HepG2 (cell line): Measurements from ENCODE around the gene RRN3. TPM values are rescaled to one million over a fixed set of nuclear protein-coding genes. Genes with fewer than 3 reads are reported as not detected.

ENCODE experiments used
- ATAC-seq: fragments of 200-7000 bp; cut with Tn5 transposase; 3 replicates; pipeline ENCODE4 v1.9.1; 2020; ENCODE audit warnings: mild to moderate bottlenecking, moderate library complexity
- BruUV-seq: library from RNA; stranded (reverse); fragments of 400-500 nt; replicated peaks from 2 replicates; lab custom pipeline; 2021; lab: Mats Ljungman, UMichigan
- CTCF ChIA-PET: fragments of 300-600 bp; formaldehyde crosslinking; extraction: SDS; loops from one replicate; lab custom pipeline; 2021; ENCODE audit warnings: low total read pairs, inconsistent platforms, low intra/inter-chr PET ratio; lab: Yijun Ruan, JAX
- POLR2A ChIA-PET: fragments of 350-600 bp; sonication (Branson Sonifier 250); formaldehyde crosslinking; loops from one replicate; lab custom pipeline; 2020; ENCODE audit warnings: antibody characterized with exemption, inconsistent platforms; lab: Yijun Ruan, JAX
- DNase-seq: peaks from one replicate; pipeline ENCODE4 v3.0.0-alpha.2; 2015; ENCODE audit warnings: low spot score
- FAIRE-seq: peaks from 3 replicates; lab custom pipeline; 2011; peaks lifted over from hg19 to GRCh38; lab: Jason Lieb, UNC
- H2AFZ ChIP-seq: one replicate; pipeline ENCODE4 v1.6.1; 2011; ENCODE audit warnings: low read length, inconsistent platforms
- H3K27ac ChIP-seq: fragments of 300-600 bp; 3 replicates; pipeline ENCODE4 v1.8.0; 2011; ENCODE audit warnings: mixed run types, mild to moderate bottlenecking, mixed read lengths, low read length, inconsistent platforms; ENCODE audit not compliant: insufficient read depth; ENCODE audit errors: extremely low read length
- H3K27me3 ChIP-seq, 2 experiments: fragments of 200-600 bp in 1 of 2; 2 replicates in 1 of 2; 3 replicates in 1 of 2; pipeline versions ENCODE4 v1.6.0 to v1.8.0; 2011; ENCODE audit warnings: low read length in 2 of 2, mild to moderate bottlenecking in 2 of 2, moderate library complexity in 2 of 2, inconsistent platforms in 1 of 2; ENCODE audit not compliant: insufficient read depth in 2 of 2, control insufficient read depth in 1 of 2
- H3K36me3 ChIP-seq, 2 experiments: fragments of 200-600 bp in 1 of 2; replicated peaks in 1 of 2; 2 replicates in 1 of 2; 3 replicates in 1 of 2; pipeline versions ENCODE4 v1.5.1 to v1.8.0; 2011; ENCODE audit warnings: low read length in 2 of 2, inconsistent platforms in 1 of 2; ENCODE audit not compliant: insufficient read depth in 2 of 2, control insufficient read depth in 1 of 2
- H3K4me1 ChIP-seq: 2 replicates; pipeline ENCODE4 v1.5.1; 2012; ENCODE audit warnings: low read length, inconsistent platforms; ENCODE audit not compliant: insufficient read depth
- H3K4me2 ChIP-seq: 2 replicates; pipeline ENCODE4 v1.6.0; 2011; ENCODE audit warnings: low read depth, low read length, inconsistent platforms
- H3K4me3 ChIP-seq, 3 experiments: fragments of 200-600 bp in 1 of 3; sonication (generic), shearing (Covaris generic) in 1 of 3; replicated peaks in 1 of 3; 2 replicates each; pipeline ENCODE4 v1.5.1; 2011 to 2016; ENCODE audit warnings: low read length in 3 of 3, inconsistent platforms in 2 of 3, low read depth in 2 of 3, mild to moderate bottlenecking in 2 of 3, control low read depth in 1 of 3, mixed read lengths in 1 of 3; ENCODE audit not compliant: insufficient read depth in 1 of 3
- H3K79me2 ChIP-seq: one replicate; pipeline ENCODE4 v1.6.1; 2011; ENCODE audit warnings: low read length, inconsistent platforms; ENCODE audit not compliant: insufficient read depth
- H3K9ac ChIP-seq: 2 replicates; pipeline ENCODE4 v1.6.0; 2011; ENCODE audit warnings: mild to moderate bottlenecking, low read depth, low read length, inconsistent platforms; ENCODE audit not compliant: insufficient read depth
- H3K9me3 ChIP-seq: 2 replicates; pipeline ENCODE4 v1.5.1; 2012; ENCODE audit warnings: mild to moderate bottlenecking, low read length
- H4K20me1 ChIP-seq: 2 replicates; pipeline ENCODE4 v1.6.0; 2011; ENCODE audit warnings: inconsistent platforms, mild to moderate bottlenecking, low read length, moderate library complexity; ENCODE audit not compliant: insufficient read depth
- AGO2 ChIP-seq: fragments of 200-400 bp; formaldehyde crosslinking; optimal IDR thresholded peaks from 2 replicates; pipeline ENCODE3; 2017; ENCODE audit warnings: mild to moderate bottlenecking, low read depth, low read length, moderate library complexity
- CBX5 ChIP-seq: sonication (generic); formaldehyde crosslinking; IDR thresholded peaks from 2 replicates; pipeline ENCODE4 v1.4.0; 2020; ENCODE audit warnings: missing genetic modification reagents, borderline replicate concordance
- GATAD2A ChIP-seq: IDR thresholded peaks from 2 replicates; pipeline ENCODE4 v1.6.1; 2016
- HNRNPLL ChIP-seq: fragments of 200-400 bp; formaldehyde crosslinking; IDR thresholded peaks from 2 replicates; pipeline ENCODE4 v1.6.1; 2017; ENCODE audit warnings: mild to moderate bottlenecking, low read depth, low read length; ENCODE audit not compliant: poor library complexity, severe bottlenecking
- MAFF ChIP-seq: IDR thresholded peaks from 2 replicates; pipeline ENCODE4 v1.6.1; 2011; ENCODE audit warnings: low read depth, low read length, improper control_type of control experiment
- MAFK ChIP-seq, 2 experiments: IDR thresholded peaks in 1 of 2; conservative IDR thresholded peaks in 1 of 2; 2 replicates each; pipeline ENCODE4 v1.6.1; 2011; ENCODE audit warnings: improper control_type of control experiment in 2 of 2, low read length in 2 of 2
- NRL ChIP-seq: sonication (generic); formaldehyde crosslinking; IDR thresholded peaks from 2 replicates; pipeline ENCODE4 v1.5.0; 2020; ENCODE audit warnings: missing genetic modification reagents, mild to moderate bottlenecking, moderate library complexity, borderline replicate concordance
- STAG1 ChIP-seq: sonication (generic); formaldehyde crosslinking; IDR thresholded peaks from 2 replicates; pipeline ENCODE4 v1.4.0; 2020; ENCODE audit warnings: missing genetic modification reagents
- ZNF121 ChIP-seq: sonication (generic); formaldehyde crosslinking; IDR thresholded peaks from 2 replicates; pipeline ENCODE4 v1.5.0; 2020; ENCODE audit warnings: mild to moderate bottlenecking, missing genetic modification reagents
- ZNF362 ChIP-seq: sonication (generic); formaldehyde crosslinking; IDR thresholded peaks from 2 replicates; pipeline ENCODE4 v1.4.0; 2020; ENCODE audit warnings: missing genetic modification reagents, mild to moderate bottlenecking, borderline replicate concordance
- WGBS: methylation state at CpG from one replicate; pipeline ENCODE4 v1.1.6; 2017; ENCODE audit warnings: low lambda C conversion rate; 5-methylcytosine and 5-hydroxymethylcytosine counted together
- in situ Hi-C: cut with HindIII; loops from 2 replicates; pipeline ENCODE4 v1.10.0; 2017; ENCODE audit warnings: low pct_unique_long_range_greater_than_20kb; ENCODE audit not compliant: extremely low pct_ligation_motif_present
- intact Hi-C: fragments of 100-400 bp; cut with micrococcal nuclease; formaldehyde crosslinking; loops from one replicate; pipeline ENCODE4 v1.10.0; 2022; ENCODE audit not compliant: unreplicated experiment
- polyA plus RNA-seq, 8 experiments: library from polyadenylated mRNA; depleted of rRNA in 3 of 8; stranded (reverse) in 7 of 8; unstranded in 1 of 8; fragments of >200 nt; fragmentation: Illumina TruSeq in 4 of 8; extraction: Trizol in 4 of 8; gene quantifications; 2 replicates each; pipeline versions ENCODE4 v1.2.1 to v1.2.3, GENCODE V29; 2011 to 2016; ENCODE audit warnings: low read depth in 4 of 8, missing spikeins in 1 of 8, mixed read lengths in 1 of 8; ENCODE audit not compliant: insufficient read depth in 1 of 8
- total RNA-seq, 5 experiments: library from RNA; depleted of rRNA; stranded (reverse); fragments of >200 nt; fragmentation: Illumina TruSeq; extraction: Trizol; gene quantifications; 2 replicates each; pipeline ENCODE4 v1.2.3, GENCODE V29; 2016; ENCODE audit warnings: low read depth in 1 of 5
- TF ChIP-seq, protein P1 (sequence below): sonication (generic); formaldehyde crosslinking; IDR thresholded peaks from 2 replicates; pipeline ENCODE4 v1.5.0; 2020; ENCODE audit warnings: mild to moderate bottlenecking, missing genetic modification reagents, moderate library complexity

The RRN3 gene
- total and polyA plus RNA-seq, 2 of the 13 experiments (the other 11 are each of a cell fraction or from before 2014, with no cell fraction given): 45.8 to 67.0 TPM

DNA sequence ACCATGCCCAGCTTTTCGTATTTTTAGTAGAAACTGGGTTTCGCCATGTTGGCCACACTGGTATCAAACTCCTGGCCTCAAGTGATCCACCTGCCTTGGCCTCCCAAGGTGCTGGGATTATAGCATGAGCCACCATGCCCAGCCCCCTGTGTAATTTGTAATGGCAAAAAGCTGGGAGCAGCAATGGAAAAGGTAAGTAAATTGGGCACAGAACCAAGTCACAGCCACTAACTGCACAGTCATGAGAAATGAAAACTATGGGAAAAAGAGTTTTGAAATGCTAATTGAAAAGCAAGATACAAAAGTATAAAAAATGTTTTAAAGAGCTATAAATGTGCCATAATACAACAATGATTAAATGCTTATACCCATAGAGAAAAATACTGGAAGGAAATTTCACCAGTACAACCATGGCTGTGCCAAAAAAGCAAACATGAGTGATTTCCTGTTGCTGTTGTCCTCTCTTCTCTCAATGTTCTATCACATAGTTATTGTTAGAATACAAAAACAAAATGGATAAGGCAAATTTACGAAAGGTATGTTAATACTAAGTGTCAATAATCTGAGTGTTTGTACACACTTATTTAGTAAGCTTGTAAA, 44.4 kb downstream of the RRN3 start:
- no TSS peak for BruUV-seq
- Histone ChIP-seq H3K4me2 (no peak overlapping the region), H3K4me1 (peaks cover 38% of the 10 kb centered on the region), H3K36me3 (peaks cover 17 to 23% of the 10 kb centered on the region in 2 experiments; a peak in 4 of 5 replicates), H2AFZ (no peak overlapping the region), H3K27me3 (no peaks in the 10 kb centered on the region), H3K27ac (no peak overlapping the region), H4K20me1 (peaks cover 4% of the 10 kb centered on the region; the same call in 1 of the 2 replicates), H3K79me2 (peaks cover 41% of the 10 kb centered on the region), H3K4me3 (no peak overlapping the region), H3K9me3 (no peaks in the 10 kb centered on the region), H3K9ac (no peak overlapping the region)
- no peak for DNase-seq
- no peak for ATAC-seq
- intact Hi-C loops: no loop called here
- TF ChIP-seq GATAD2A (CRISPR knock-in tag) (no peak), MAFK (conservative IDR thresholded peaks at IDR 0.05 in 1 of 2, IDR thresholded peaks at IDR 0.05 in 1 of 2; ENCODE audit: low read length in 2 of 2) (0 out of 4 replicates have a peak, but pooled peaks have one; percentile 4 to 16)
- 97% methylated on average over 3 of the region's 3 CpGs for WGBS
- ChIA-PET POLR2A (no interaction called here), CTCF (no interaction called here)
- no peak for FAIRE-seq
- in situ Hi-C loops: loop anchor here (25.0 kb wide), 1 partner anchor 162 kb away; no protein-coding TSS in a partner anchor

DNA sequence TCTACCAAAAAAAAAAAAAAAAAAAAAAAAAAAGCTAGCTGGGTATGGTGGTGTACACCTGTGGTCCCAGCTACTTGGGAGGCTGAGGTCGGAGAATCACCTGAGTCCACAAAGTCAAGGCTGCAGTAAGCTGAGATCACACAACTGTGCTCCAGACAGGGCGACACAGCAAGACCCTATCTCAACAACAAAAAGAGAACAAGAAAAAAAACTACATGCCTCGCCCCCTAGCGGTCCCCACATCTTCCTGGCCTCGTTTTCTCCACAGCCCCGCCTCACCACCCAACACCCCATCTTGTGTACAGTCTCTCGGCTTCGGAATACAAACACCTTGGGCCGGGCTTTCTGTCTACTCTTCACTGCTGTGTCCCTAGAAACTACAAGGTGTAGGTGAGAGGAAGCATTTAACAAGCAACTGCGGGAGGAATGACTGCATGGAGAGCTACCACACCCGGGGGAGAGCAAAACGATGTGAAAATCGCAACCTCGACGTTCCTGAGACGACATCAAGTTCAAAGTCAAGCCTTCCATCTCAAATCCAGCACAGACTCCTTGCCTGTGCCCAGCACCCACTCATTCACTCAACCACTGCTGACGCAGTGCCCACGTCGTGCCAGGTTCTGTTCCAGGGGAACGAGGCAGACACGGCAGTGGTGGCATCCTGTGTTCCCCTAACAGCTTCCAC, 47.2 kb downstream of the RRN3 start:
- DNase-seq: no peak
- TF ChIP-seq MAFK (conservative IDR thresholded peaks at IDR 0.05 in 1 of 2, IDR thresholded peaks at IDR 0.05 in 1 of 2; ENCODE audit: low read length in 2 of 2): peak; percentile 85
- 0 out of 2 replicates have a peak, but pooled peaks have one; percentile 33 for TF ChIP-seq NRL (CRISPR knock-in tag)
- TF ChIP-seq AGO2: peak; percentile 29
- TF ChIP-seq STAG1 (CRISPR knock-in tag): peak; percentile 16; the same call in 1 of the 2 replicates
- TF ChIP-seq ZNF121 (CRISPR knock-in tag): peak; percentile 99
- TF ChIP-seq HNRNPLL: no peak
- peak; percentile 69 for TF ChIP-seq MAFF
- TF ChIP-seq, protein P1, sequence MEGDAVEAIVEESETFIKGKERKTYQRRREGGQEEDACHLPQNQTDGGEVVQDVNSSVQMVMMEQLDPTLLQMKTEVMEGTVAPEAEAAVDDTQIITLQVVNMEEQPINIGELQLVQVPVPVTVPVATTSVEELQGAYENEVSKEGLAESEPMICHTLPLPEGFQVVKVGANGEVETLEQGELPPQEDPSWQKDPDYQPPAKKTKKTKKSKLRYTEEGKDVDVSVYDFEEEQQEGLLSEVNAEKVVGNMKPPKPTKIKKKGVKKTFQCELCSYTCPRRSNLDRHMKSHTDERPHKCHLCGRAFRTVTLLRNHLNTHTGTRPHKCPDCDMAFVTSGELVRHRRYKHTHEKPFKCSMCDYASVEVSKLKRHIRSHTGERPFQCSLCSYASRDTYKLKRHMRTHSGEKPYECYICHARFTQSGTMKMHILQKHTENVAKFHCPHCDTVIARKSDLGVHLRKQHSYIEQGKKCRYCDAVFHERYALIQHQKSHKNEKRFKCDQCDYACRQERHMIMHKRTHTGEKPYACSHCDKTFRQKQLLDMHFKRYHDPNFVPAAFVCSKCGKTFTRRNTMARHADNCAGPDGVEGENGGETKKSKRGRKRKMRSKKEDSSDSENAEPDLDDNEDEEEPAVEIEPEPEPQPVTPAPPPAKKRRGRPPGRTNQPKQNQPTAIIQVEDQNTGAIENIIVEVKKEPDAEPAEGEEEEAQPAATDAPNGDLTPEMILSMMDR: 0 out of 2 replicates have a peak, but pooled peaks have one; percentile 22
- peak; percentile 43; the same call in 1 of the 2 replicates for TF ChIP-seq ZNF362
- no peak for TF ChIP-seq CBX5 (CRISPR knock-in tag)
- Histone ChIP-seq H3K9me3 (no peaks in the 10 kb centered on the region), H3K27ac (no peak overlapping the region), H3K36me3 (peaks cover 21 to 29% of the 10 kb centered on the region in 2 experiments; a peak in 4 of 5 replicates), H3K4me2 (no peak overlapping the region), H4K20me1 (peaks cover 4% of the 10 kb centered on the region; the same call in 1 of the 2 replicates), H3K4me1 (peaks cover 12% of the 10 kb centered on the region), H3K27me3 (no peaks in the 10 kb centered on the region), H3K4me3 (no peak overlapping the region), H2AFZ (no peak overlapping the region), H3K9ac (no peak overlapping the region), H3K79me2 (peaks cover 22% of the 10 kb centered on the region)
- CTCF ChIA-PET: no interaction called here
- POLR2A ChIA-PET: no interaction called here
- FAIRE-seq: no peak
- ATAC-seq: peak; percentile 8; the same call in 2 of the 3 replicates
- in situ Hi-C loops (no loop called here), intact Hi-C loops (no loop called here)
- WGBS: 91% methylated on average over 21 of the region's 21 CpGs
- BruUV-seq: no TSS peak
